Measurements from ENCODE around the gene CDH4.

The CDH4 gene

GRCh38 chr20:61331543-61331942 is 79.5 kb downstream of the CDH4 start:
- no peak for ATAC-seq

GRCh38 chr20:61332016-61332975 is 80.2 kb downstream of the CDH4 start:
- ATAC-seq, result no peak

- no peak for ATAC-seq
These were observed 81.5 kb downstream of the CDH4 start for GRCh38 chr20:61333484-61334108.

- no peak for ATAC-seq
These were observed 88.1 kb downstream of the CDH4 start for GRCh38 chr20:61340157-61340556.

GRCh38 chr20:61341605-61342004 is 89.5 kb downstream of the CDH4 start:
- ATAC-seq, result no peak

GRCh38 chr20:61343934-61344333 is 91.9 kb downstream of the CDH4 start:
- ATAC-seq, result no peak

GRCh38 chr20:61345656-61346055 is 93.6 kb downstream of the CDH4 start:
- no peak for ATAC-seq

- ATAC-seq, result no peak
These were observed 94.9 kb downstream of the CDH4 start for GRCh38 chr20:61346996-61347395.

GRCh38 chr20:61347443-61347842 is 95.4 kb downstream of the CDH4 start:
- no peak for ATAC-seq

- no peak for ATAC-seq
These were observed 97.5 kb downstream of the CDH4 start for GRCh38 chr20:61349447-61350165.

GRCh38 chr20:61350500-61351250 is 98.6 kb downstream of the CDH4 start:
- no peak for ATAC-seq

GRCh38 chr20:61352346-61353260 is 100.5 kb downstream of the CDH4 start:
- no peak for ATAC-seq

GRCh38 chr20:61353261-61354000 is 101.4 kb downstream of the CDH4 start:
- ATAC-seq, result no peak

GRCh38 chr20:61354001-61354390 is 101.9 kb downstream of the CDH4 start:
- ATAC-seq, result no peak

- ATAC-seq, result no peak
These were observed 102.4 kb downstream of the CDH4 start for GRCh38 chr20:61354501-61354900.

- no peak for ATAC-seq
These were observed 102.9 kb downstream of the CDH4 start for GRCh38 chr20:61354901-61355495.

- ATAC-seq, result no peak
These were observed 103.5 kb downstream of the CDH4 start for GRCh38 chr20:61355585-61355984.

- no peak for ATAC-seq
These were observed 104.1 kb downstream of the CDH4 start for GRCh38 chr20:61356196-61356595.

- ATAC-seq, result no peak
These were observed 105.1 kb downstream of the CDH4 start for GRCh38 chr20:61357119-61357518.

GRCh38 chr20:61359254-61359653 is 107.2 kb downstream of the CDH4 start:
- ATAC-seq, result no peak
